ENCODE measurements around the gene ZNF768.
"Not testable (repeated sequence)": the region's sequence is repeated elsewhere in the genome, so short reads cannot be mapped to it uniquely, and the experiment has no call there.

The ZNF768 gene

GRCh38 chr16:30509081-30509765 lies 17.1 kb downstream of the ZNF768 start:
- no peak for DNase-seq

DNA sequence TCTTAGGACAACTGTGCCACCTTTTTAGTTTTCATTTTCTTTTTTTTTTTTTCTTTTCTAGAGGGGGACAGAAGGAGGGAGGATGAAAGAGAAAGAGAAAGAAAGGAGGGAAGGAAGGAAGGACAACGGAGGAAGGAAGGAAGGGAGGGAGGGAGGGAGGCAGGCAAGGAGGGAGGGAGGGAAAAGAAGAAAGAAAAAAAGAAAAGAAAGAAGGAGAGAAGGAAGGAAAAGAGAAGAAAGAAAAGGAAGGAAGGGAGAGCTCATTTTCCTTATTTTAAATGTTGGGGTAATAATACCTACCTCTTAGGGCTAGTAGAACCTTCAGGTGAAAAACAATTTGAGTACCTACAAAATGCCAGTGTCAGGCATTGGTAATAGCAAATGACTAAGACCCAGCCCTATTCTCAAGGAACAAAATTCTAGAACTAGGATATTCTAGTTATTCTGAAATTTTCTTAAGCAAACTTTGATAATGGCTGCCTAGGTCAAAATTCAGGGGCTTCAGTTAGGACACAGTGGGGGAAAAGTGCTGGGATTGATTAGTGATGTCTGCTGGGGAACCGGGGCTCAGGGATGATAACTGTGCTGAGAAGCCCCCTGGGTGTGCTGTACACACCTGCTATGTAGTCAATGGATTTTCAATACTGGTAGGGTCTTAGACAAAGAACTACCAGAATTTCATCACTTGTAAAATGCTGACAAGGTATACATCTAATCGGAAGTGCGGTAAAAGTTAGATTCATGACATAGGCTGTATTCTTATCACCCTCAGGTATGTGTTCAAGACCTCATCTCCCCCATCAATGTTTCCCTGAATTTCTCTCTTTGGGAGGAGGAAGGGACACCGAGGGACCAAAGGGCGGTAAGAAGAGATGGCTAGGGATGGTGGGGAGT lies 22.7 kb downstream of the ZNF768 start:
- DNase-seq, result no peak

DNA sequence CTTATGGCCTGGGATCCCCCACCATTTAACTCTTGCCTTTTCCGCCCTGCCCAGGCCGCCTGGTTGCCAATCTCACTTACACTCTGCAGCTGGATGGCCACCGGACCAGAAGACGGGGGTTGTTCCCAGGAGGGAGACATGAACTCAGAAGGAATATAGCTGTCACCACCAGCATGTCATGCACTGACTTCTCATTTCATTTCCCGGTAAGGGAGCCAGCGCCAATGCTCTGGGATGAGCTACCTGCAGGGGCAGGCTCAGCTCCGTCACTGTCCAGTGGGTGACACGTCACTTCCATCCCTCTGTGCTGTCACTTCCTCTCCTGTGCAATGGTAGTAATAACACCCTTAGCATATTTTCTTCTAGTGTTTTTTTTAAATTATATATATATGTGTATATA lies 27.1 kb downstream of the ZNF768 start:
- DNase-seq, result no peak

GRCh38 chr16:30494709-30495108 lies 31.7 kb downstream of the ZNF768 start:
- DNase-seq, result no peak

DNA sequence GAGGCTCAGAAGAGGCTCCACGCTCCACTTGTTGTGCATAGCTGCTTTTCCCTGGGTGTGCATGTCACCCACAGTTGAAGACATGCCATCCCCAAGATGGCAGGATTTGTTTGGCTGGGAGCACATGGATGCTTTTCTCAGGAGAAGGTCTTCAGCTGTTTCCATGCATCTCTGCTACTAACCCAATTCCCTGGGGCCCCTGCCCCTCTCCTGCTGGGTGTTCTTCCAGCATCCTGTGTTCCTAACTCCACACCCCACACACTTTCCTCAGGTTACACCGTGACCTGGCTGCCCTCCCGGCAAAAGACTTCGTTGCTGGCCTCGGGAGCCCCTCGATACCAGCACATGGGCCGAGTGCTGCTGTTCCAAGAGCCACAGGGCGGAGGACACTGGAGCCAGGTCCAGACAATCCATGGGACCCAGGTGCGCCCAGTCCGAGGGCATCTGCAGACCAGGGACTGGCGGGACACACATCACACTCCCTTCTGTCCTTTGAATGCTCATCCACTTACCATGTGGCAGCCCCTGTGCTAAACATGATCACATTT lies 32.4 kb downstream of the ZNF768 start:
- no peak for DNase-seq

GRCh38 chr16:30491744-30492308 lies 34.5 kb downstream of the ZNF768 start:
- DNase-seq, result no peak

DNA sequence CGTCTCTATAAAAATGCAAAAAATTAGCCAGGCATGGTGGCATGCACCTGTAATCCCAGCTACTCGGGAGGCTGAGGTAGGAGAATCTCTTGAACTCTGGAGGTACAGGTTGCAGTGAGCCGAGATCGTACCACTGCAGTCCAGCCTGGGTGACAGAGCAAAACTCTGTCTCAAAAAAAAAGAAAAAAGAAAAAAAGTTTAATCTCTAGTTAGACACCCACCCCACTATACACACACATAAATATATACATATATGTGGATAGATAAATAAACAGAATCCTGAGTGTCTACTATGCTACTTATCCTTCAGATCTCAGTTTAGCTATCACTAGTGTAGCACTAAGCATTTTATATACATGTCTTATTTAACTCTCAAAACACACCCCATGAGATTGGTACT lies 35.1 kb downstream of the ZNF768 start:
- no peak for DNase-seq

- DNase-seq, result no peak
These were observed 36.2 kb downstream of the ZNF768 start for GRCh38 chr16:30490210-30490609.

- DNase-seq, result no peak
These were observed 37.4 kb downstream of the ZNF768 start for GRCh38 chr16:30488764-30489605.

DNA sequence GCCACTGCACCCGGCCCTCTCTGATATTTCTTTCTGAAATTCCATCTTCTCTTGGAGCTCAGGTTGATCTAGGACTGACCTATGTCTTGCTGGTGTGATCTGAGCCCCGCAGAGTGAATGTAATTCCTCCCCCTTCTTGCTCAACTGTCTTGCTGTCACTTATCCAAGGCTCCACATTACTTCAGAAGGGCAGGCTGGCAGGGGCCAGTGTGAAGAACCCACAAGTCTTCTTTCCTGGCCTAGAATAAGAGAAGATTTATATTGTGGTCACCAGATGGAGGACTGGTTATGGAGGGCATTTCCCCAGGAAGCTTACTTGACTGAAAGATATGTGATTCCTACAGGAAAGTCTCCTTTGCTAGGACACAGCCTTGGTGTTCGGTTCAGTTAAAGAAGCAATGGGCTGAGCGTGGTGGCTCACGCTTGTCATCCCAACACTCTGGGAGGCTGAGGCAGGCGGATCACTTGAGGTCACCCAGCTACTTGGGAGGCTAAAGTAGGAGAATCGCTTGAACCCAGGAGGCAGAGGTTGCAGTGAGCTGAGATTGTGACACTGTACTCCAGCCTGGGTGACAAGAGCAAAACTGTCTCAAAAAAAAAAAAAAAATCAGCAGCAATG lies 40.4 kb downstream of the ZNF768 start:
- DNase-seq, result no peak

DNA sequence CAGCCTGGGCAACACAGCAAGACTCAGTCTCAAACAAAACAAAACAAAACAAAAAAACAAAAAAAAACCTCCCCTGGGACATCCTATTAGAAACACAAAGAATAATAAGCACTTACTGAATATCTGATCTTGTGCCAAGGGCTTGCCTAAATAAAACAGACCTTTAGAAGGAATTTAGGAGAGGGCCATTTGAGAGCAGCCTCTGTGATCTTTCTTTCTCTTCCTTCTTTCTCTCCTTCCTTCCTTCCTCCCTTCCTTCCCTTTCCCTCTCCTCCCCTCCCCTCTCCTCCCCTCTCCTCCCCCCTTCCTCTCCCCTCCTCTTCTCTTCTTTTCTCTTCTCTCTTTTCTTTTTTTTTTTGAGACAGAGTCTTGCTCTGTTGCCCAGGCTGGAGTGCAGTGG lies 41.5 kb downstream of the ZNF768 start:
- no peak for DNase-seq

DNA sequence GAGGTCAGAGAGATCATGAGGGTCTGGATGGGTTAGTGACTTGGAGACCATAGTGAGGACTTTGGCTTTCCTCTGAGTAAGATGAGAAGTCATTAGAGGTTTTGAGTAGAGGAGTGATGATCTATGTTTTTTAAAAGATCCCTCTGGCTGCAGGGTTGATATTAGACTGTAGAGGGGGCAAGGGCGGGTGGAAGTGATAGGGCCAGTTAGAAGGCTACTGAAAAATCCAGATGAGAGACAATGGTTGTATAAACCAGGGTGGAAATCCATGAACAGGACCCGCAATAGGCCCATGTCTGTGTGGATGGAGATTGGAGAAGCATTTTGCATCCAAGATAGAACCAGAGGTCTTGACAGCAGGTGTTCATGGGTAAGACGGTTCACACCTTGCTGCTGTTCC lies 44.0 kb downstream of the ZNF768 start:
- no peak for DNase-seq

GRCh38 chr16:30481381-30481780 lies 45.0 kb downstream of the ZNF768 start:
- DNase-seq, result no peak

DNA sequence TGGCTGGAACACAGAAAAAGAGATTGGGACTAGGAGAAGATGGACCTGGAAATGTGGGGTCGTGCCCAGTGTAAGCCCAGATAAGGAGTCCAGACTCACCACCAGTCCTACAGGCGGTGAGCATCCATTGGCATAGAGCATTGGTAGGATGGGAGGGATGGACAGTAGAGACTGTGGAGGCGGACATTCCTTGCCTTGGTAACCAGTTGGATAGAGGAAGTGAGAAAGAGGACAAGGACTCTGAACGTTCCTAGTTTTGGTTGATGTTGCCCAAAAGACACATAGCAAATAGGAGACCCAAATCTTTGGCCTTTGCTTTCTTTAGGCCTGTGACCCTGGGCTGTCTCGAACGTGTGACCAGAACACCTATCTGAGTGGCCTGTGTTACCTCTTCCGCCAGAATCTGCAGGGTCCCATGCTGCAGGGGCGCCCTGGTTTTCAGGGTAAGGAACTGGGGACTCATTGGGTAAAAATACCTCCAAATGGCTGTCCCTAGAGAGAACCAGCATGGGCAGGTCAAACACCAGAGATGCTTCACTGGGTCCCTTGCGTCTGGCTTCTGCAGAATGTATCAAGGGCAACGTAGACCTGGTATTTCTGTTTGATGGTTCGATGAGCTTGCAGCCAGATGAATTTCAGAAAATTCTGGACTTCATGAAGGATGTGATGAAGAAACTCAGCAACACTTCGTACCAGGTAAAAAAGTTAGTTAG lies 47.4 kb downstream of the ZNF768 start:
- DNase-seq, result no peak

- not testable (repeated sequence) for DNase-seq
These were observed 48.6 kb downstream of the ZNF768 start for GRCh38 chr16:30477773-30478172.

GRCh38 chr16:30476991-30477390 lies 49.4 kb downstream of the ZNF768 start:
- DNase-seq, result no peak

DNA sequence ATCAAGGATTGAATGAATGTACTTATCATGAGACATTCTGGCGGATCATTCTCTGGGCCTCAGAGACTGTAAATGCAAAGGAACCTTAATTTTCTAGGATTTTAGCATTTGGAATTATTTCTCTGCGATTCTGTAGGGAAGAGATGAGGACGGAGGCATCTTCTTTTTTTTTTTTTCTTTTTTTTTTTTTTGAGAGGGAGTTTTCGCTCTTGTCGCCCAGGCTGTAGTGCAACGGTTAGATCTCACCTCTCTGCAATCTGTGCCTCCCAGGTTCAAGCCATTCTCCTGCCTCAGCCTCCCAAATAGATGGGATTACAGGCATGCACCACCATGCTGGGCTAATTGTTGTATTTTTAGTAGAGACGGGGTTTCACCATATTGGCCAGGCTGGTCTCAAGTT lies 51.7 kb downstream of the ZNF768 start:
- no peak for DNase-seq

- no peak for DNase-seq
These were observed 52.3 kb downstream of the ZNF768 start for GRCh38 chr16:30474074-30474452.

Measured in CD4-positive, alpha-beta T cell treated with Interleukin-15 for 1 hour (primary cell).